DMS79 treated with DMSO at 0.1 percent for 48 hours (cell line): Measurements from ENCODE around the gene XKR7.
"Not testable (repeated sequence)": the region's sequence is repeated elsewhere in the genome, so short reads cannot be mapped to it uniquely, and the experiment has no call there.

ENCODE experiments used
- DNase-seq: peaks from one replicate; lab custom pipeline; 2025; lab: John Stamatoyannopoulos, UW

The XKR7 gene

DNA sequence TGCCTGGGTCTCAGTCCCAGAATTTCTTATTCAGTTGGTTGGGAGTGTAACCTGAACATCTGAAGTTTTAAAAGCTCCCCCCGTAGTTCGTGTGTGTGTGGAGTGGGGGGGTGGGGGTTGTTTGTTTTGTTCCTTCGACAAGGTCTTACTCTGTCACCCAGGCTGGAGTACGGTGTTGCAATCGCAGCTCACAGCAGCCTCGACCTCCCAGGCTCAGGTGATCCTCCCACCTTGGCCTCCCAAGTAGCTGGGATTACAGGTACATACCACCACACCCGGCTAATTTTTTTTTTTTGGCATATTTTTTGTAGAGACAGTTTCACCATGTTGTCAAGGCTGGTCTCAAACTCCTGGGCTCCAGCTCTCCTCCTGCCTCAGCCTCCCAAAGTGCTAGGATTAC lies 45.4 kb downstream of the XKR7 start:
- DNase-seq, result no peak

- peak; percentile 90 for DNase-seq
These were observed 49.8 kb downstream of the XKR7 start for GRCh38 chr20:32017711-32018251.

DNA sequence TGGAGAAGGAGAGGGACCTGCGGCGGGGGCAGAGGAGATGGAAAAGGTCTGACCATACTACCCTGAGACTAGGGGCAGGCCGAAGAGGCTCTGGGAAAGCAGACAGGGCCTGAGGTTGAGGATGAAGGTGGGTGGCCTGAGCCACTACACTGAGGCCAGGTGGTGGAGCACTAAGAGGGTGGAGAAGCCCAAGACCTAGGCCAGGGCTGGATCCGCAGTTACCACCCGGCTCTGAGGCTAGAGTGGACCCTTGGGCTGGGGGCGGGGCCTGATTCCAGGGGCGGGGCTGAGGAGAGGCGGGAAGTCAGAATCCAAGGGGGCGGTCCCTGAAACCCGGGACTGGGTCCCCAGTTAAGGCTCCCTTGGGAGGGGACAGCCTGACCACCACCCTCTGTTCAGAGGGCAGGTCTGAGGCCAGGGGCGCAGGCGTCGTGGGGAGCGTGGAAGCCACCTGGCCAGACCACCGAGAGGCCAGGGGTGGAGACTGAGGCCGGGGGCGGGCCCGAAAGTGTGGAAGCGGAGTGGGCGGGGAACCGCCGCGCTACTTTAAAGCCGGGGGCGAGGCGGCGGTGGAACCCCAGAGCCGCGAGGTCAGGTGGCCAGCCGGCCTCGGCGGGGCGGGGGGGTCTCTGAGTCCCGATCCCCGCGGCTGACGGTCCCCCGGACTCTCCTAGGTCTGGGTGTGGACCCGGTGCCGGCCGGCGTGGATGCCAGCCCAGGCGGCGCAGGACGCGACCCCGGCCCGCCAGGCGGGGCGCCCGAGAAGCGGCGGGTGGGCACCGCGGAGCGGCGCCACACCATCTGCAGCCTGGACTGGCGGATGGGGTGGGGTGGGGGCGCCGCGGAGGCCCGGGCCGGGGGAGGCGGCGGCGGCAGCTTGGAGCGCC lies 50.6 kb downstream of the XKR7 start:
- peak; percentile 90 for DNase-seq

DNA sequence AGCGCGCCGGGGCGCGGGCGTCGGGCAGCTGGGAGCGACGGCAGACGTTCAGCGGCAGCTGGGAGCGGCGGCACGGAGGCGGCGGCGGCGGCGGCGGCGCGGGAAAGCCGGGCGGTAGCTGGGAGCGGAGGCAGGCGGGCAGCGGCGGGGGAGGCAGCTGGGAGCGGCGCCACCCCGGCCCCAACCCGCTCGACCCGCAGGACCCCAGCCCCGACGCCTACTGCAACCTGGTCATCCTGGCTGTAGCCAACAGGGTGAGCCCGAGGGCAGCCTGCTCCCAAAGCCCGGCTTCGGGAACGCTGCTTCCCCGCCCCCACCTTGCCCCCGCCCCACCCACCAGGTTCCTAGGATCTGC lies 51.2 kb downstream of the XKR7 start:
- peak; percentile 37 for DNase-seq

- peak; percentile 37 for DNase-seq
These were observed 51.9 kb downstream of the XKR7 start for GRCh38 chr20:32019563-32020463.

- no peak for DNase-seq
These were observed 53.1 kb downstream of the XKR7 start for GRCh38 chr20:32021091-32021490.

DNA sequence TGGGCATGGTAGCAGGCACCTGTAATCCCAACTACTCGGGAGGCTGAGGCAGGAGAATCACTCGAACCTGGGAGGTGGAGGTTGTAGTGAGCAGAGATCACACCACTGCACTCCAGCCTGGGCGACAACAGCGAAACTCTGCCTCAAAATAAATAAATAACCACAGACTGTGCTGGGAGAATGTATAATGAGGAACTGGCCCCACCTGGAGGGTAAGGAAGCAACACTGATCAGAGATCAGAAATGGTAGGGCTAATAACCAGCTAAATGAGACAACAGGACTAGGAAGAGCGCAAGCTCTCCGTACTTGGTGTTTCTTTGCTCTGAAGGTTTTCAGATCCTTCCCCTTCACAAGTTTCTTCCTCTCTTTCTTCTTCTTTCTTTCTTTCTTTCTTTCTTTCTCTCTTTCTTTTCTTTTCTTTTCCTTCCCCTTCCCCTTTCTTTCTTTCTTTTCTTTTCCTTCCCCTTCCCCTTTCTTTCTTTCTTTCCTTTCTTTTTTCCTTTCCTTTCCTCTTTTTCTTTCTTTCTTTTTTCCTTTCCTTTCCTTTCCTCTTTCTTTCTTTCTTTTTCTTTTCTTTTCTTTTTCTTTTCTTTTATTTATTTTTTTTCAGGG lies 56.8 kb downstream of the XKR7 start:
- no peak for DNase-seq

GRCh38 chr20:32027643-32028042 lies 59.7 kb downstream of the XKR7 start:
- DNase-seq, result no peak

GRCh38 chr20:32028647-32029372 lies 60.9 kb downstream of the XKR7 start:
- peak; percentile 59 for DNase-seq

GRCh38 chr20:32029561-32029960 lies 61.6 kb downstream of the XKR7 start:
- no peak for DNase-seq

GRCh38 chr20:32031007-32031958 lies 63.3 kb downstream of the XKR7 start:
- peak; percentile 77 for DNase-seq

- DNase-seq, result no peak
These were observed 65.4 kb downstream of the XKR7 start for GRCh38 chr20:32033316-32033715.

GRCh38 chr20:32033721-32034120 lies 65.8 kb downstream of the XKR7 start:
- not testable (repeated sequence) for DNase-seq

DNA sequence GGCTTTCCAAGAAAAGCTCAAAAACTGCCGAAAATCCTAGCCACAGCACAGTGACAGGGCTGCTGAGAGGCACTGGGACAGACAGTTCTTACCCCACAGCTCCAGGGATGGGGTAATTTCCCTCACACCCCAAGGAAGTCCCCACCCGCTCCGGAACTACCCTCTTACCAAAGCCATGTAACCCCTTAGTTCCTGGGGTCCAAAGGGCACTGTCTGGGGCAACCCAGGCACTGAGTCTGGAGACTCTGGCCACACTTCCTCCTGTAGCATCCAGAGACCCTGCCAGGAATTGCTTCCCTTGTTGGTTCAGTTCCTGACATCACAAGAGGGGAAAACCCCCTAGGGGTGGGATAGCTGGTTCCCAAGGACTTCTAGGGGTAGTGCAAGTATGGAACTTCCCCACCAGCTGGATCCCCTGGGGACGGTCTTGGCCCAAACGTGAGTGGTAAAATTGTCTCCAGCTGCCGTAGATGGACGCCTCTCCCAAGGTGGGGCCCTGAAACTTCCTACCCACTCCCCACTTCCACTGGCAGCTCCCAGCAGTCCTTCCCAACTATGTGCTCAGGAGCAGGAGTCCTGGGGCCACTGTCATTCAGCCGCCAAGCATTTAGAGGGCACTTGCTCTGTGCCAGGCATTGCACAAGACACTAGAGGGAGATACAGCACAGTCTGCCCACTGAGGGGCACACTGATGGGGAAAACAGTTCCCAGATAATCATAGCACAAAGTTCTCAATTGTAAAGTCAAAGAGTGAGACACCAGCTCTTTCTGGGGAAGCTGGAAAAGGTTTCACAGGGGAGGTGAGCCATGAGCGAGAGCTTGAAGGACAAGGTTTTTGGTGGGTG lies 66.9 kb downstream of the XKR7 start:
- no peak for DNase-seq

DNA sequence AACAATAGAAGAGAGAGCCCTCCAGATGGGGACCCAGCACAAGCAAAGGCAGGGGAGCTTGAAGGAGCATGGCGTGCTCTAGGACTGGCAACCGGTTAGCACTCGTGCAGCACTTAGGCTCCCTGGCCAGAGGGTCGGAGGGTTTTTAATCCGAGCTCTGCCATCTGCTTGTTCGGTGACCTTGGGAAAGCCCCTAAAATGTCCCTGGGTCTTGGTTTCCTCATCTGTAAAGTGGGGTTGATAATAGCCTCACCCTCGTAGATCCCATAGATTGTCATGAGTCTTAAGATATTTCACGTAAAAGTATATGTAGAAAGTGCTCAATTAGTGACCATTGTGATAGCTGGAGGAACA lies 67.5 kb downstream of the XKR7 start:
- DNase-seq, result no peak

- DNase-seq, result no peak
These were observed 68.3 kb downstream of the XKR7 start for GRCh38 chr20:32036252-32036651.

- DNase-seq, result no peak
These were observed 69.0 kb downstream of the XKR7 start for GRCh38 chr20:32036716-32037485.

DNA sequence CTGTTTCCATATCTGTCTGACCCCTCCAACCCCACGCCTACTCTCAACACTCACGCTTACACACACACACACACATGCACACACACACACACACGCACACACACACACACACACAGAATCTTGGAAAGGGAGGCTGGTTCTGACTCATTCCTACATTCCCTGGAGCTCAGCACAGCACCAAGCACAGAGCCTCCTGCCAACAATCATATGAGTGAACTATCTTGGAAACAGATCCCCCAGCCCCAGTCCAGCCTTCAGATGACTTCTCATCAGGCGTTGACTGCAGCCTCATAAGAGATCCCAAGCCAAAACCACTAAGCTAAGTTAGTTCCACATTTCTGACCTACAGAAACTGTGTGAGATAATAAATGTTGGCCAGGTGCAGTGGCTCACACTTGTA lies 70.0 kb downstream of the XKR7 start:
- DNase-seq, result no peak
